Body of pancreas (tissue), 4 donors: ENCODE data around the gene CEP95.

Experiments used
- CTCF ChIP-seq, 7 experiments: fragments of 450-650 bp in 4 of 7; fragments of 200-600 bp in 3 of 7; sonication (generic) in 3 of 7; IDR thresholded peaks; one replicate each; pipeline ENCODE4 v1.5.1; 2016 to 2019; ENCODE audit warnings: antibody characterized with exemption in 7 of 7
- POLR2A ChIP-seq, 3 donors: fragments of 450-650 bp; IDR thresholded peaks; one replicate each; pipeline ENCODE4 v1.6.1; 2016; ENCODE audit warnings: antibody characterized with exemption in 3 of 3, mild to moderate bottlenecking in 2 of 3

- no peak for TF ChIP-seq CTCF (IDR thresholded peaks at IDR 0.05)
- no peak for TF ChIP-seq POLR2A (IDR thresholded peaks at IDR 0.05)
Observed at GRCh38 chr17:64457156-64457555, 49.6 kb upstream of the CEP95 start.
